HK-2 (cell line): ENCODE measurements around the gene RETREG3.
"Not testable (repeated sequence)": the region's sequence is repeated elsewhere in the genome, so short reads cannot be mapped to it uniquely, and the experiment has no call there.

Experiments
- DNase-seq: peaks from one replicate; pipeline ENCODE4 v3.0.0-alpha.2; 2018; ENCODE audit not compliant: unreplicated experiment

RETREG3 gene

GRCh38 chr17:42571435-42572225, 37.5 kb downstream of the RETREG3 start:
- no peak for DNase-seq

- DNase-seq, result no peak
Observed at GRCh38 chr17:42568341-42569111, 40.6 kb downstream of the RETREG3 start.

- DNase-seq, result peak; percentile 95
Observed at GRCh38 chr17:42566883-42567573, 42.1 kb downstream of the RETREG3 start, which contains the start of gene MLX. MLX (plus strand) TSS chr17:42567100; CDS start chr17:42567125, 25 bp downstream.

GRCh38 chr17:42566215-42566882, 42.8 kb downstream of the RETREG3 start:
- no peak for DNase-seq

GRCh38 chr17:42565523-42566214, 43.5 kb downstream of the RETREG3 start:
- DNase-seq, result no peak

GRCh38 chr17:42564815-42565522, 44.2 kb downstream of the RETREG3 start:
- no peak for DNase-seq

GRCh38 chr17:42563950-42564349, 45.2 kb downstream of the RETREG3 start:
- DNase-seq, result no peak

GRCh38 chr17:42563543-42563942, 45.6 kb downstream of the RETREG3 start:
- no peak for DNase-seq

- no peak for DNase-seq
Observed at GRCh38 chr17:42563143-42563509, 46.0 kb downstream of the RETREG3 start.

GRCh38 chr17:42562388-42563142, 46.6 kb downstream of the RETREG3 start:
- DNase-seq, result peak; percentile 53

GRCh38 chr17:42561897-42562387, 47.2 kb downstream of the RETREG3 start, which contains the start of gene COASY:
COASY (plus strand) TSS chr17:42562148; CDS start chr17:42562623, 475 bp downstream.
- peak; percentile 97 for DNase-seq

GRCh38 chr17:42560246-42560645, 48.9 kb downstream of the RETREG3 start:
- DNase-seq, result no peak

GRCh38 chr17:42559075-42559474, 50.1 kb downstream of the RETREG3 start:
- DNase-seq, result no peak

- not testable (repeated sequence) for DNase-seq
Observed at GRCh38 chr17:42555961-42556617, 53.1 kb downstream of the RETREG3 start.

- DNase-seq, result no peak
Observed at GRCh38 chr17:42555122-42555622, 54.0 kb downstream of the RETREG3 start.

GRCh38 chr17:42554250-42555121, 54.7 kb downstream of the RETREG3 start:
- peak; percentile 89 for DNase-seq

- DNase-seq, result no peak
Observed at GRCh38 chr17:42553866-42554249, 55.3 kb downstream of the RETREG3 start.
